HepG2 (cell line): ENCODE results near the gene COG1. TPM values are rescaled to one million over a fixed set of nuclear protein-coding genes. Genes with fewer than 3 reads are reported as not detected.
A peak's percentile ranks its signal among the peaks of the same experiment; 100 is the strongest.

Experiments
- ADNP ChIP-seq: sonication (generic); formaldehyde crosslinking; IDR thresholded peaks from 2 replicates; pipeline ENCODE4 v1.4.0; 2020; ENCODE audit warnings: missing genetic modification reagents
- ARID2 ChIP-seq: sonication (generic); formaldehyde crosslinking; IDR thresholded peaks from 2 replicates; pipeline ENCODE4 v1.8.1; 2022; ENCODE audit warnings: mild to moderate bottlenecking, missing genetic modification reagents, borderline replicate concordance
- ATM ChIP-seq: fragments of 450-650 bp; IDR thresholded peaks from 2 replicates; pipeline ENCODE4 v1.7.1; 2017; ENCODE audit warnings: mild to moderate bottlenecking, borderline replicate concordance
- CCDC6 ChIP-seq: sonication (generic); formaldehyde crosslinking; IDR thresholded peaks from 2 replicates; pipeline ENCODE4 v1.8.1; 2022; ENCODE audit warnings: mild to moderate bottlenecking, missing genetic modification reagents, moderate library complexity
- CHCHD3 ChIP-seq: sonication (generic); formaldehyde crosslinking; IDR thresholded peaks from 2 replicates; pipeline ENCODE4 v1.8.0; 2022; ENCODE audit warnings: mild to moderate bottlenecking, missing genetic modification reagents, moderate library complexity
- GRHL1 ChIP-seq: sonication (generic); formaldehyde crosslinking; conservative IDR thresholded peaks from 2 replicates; pipeline ENCODE4 v1.8.0; 2022; ENCODE audit warnings: missing genetic modification reagents
- HMGXB4 ChIP-seq, 2 experiments: sonication (generic) in 1 of 2; formaldehyde crosslinking in 1 of 2; IDR thresholded peaks; 2 replicates each; pipeline versions ENCODE4 v1.4.0 to v1.6.1; 2018 to 2020; ENCODE audit warnings: missing genetic modification reagents in 2 of 2, borderline replicate concordance in 1 of 2, low read depth in 1 of 2, mild to moderate bottlenecking in 1 of 2, missing biosample characterization in 1 of 2
- MTF2 ChIP-seq: sonication (generic); formaldehyde crosslinking; IDR thresholded peaks from 2 replicates; pipeline ENCODE4 v1.5.0; 2020; ENCODE audit warnings: missing genetic modification reagents, borderline replicate concordance
- NFE2 ChIP-seq: sonication (generic); formaldehyde crosslinking; IDR thresholded peaks from 2 replicates; pipeline ENCODE4 v1.4.0; 2020; ENCODE audit warnings: missing genetic modification reagents
- RAD21 ChIP-seq: fragments of 450-650 bp; formaldehyde crosslinking; IDR thresholded peaks from 2 replicates; pipeline ENCODE4 v1.5.0; 2020; ENCODE audit warnings: mild to moderate bottlenecking
- RFXAP ChIP-seq: sonication (generic); formaldehyde crosslinking; IDR thresholded peaks from 2 replicates; pipeline ENCODE4 v1.4.0; 2020; ENCODE audit warnings: missing genetic modification reagents, borderline replicate concordance
- SMYD3 ChIP-seq: sonication (generic); formaldehyde crosslinking; IDR thresholded peaks from 2 replicates; pipeline ENCODE4 v1.8.1; 2023; ENCODE audit warnings: mild to moderate bottlenecking, missing genetic modification reagents
- TRIM22 ChIP-seq: fragments of 450-650 bp; IDR thresholded peaks from 2 replicates; pipeline ENCODE4 v1.6.1; 2017
- USF2 ChIP-seq, 2 experiments: sonication (generic) in 1 of 2; formaldehyde crosslinking in 1 of 2; IDR thresholded peaks; 2 replicates each; pipeline versions ENCODE4 v1.5.1 to v1.6.1; 2011 to 2020; ENCODE audit warnings: borderline replicate concordance in 1 of 2, low read depth in 1 of 2, low read length in 1 of 2, mild to moderate bottlenecking in 1 of 2, missing genetic modification reagents in 1 of 2, moderate library complexity in 1 of 2
- ZFAT ChIP-seq: sonication (generic); formaldehyde crosslinking; conservative IDR thresholded peaks from 2 replicates; pipeline ENCODE4 v1.8.1; 2023; ENCODE audit warnings: missing genetic modification reagents, inconsistent platforms
- ZFX ChIP-seq: sonication (generic); formaldehyde crosslinking; IDR thresholded peaks from 2 replicates; pipeline ENCODE4 v1.4.0; 2020; ENCODE audit warnings: mild to moderate bottlenecking, low read depth, missing genetic modification reagents, moderate library complexity
- ZMAT3 ChIP-seq: sonication (generic); formaldehyde crosslinking; conservative IDR thresholded peaks from 2 replicates; pipeline ENCODE4 v1.7.0; 2021; ENCODE audit warnings: missing genetic modification reagents
- ZNF670 ChIP-seq: sonication (generic); formaldehyde crosslinking; IDR thresholded peaks from 2 replicates; pipeline ENCODE4 v1.8.0; 2022; ENCODE audit warnings: mild to moderate bottlenecking, missing genetic modification reagents, borderline replicate concordance
- ZNF7 ChIP-seq: IDR thresholded peaks from 2 replicates; pipeline ENCODE4 v1.6.1; 2016; ENCODE audit warnings: missing biosample characterization, missing genetic modification reagents
- ZNF709 ChIP-seq: sonication (generic); formaldehyde crosslinking; IDR thresholded peaks from 2 replicates; pipeline ENCODE4 v1.5.0; 2020; ENCODE audit warnings: mild to moderate bottlenecking, missing genetic modification reagents
- ZSCAN22 ChIP-seq: sonication (generic); formaldehyde crosslinking; IDR thresholded peaks from 2 replicates; pipeline ENCODE4 v1.4.0; 2020; ENCODE audit warnings: mild to moderate bottlenecking, missing genetic modification reagents
- polyA plus RNA-seq, 8 experiments: library from polyadenylated mRNA; depleted of rRNA in 3 of 8; stranded (reverse) in 7 of 8; unstranded in 1 of 8; fragments of >200 nt; fragmentation: Illumina TruSeq in 4 of 8; extraction: Trizol in 4 of 8; gene quantifications; 2 replicates each; pipeline versions ENCODE4 v1.2.1 to v1.2.3, GENCODE V29; 2011 to 2016; ENCODE audit warnings: low read depth in 4 of 8, missing spikeins in 1 of 8, mixed read lengths in 1 of 8; ENCODE audit not compliant: insufficient read depth in 1 of 8
- total RNA-seq, 5 experiments: library from RNA; depleted of rRNA; stranded (reverse); fragments of >200 nt; fragmentation: Illumina TruSeq; extraction: Trizol; gene quantifications; 2 replicates each; pipeline ENCODE4 v1.2.3, GENCODE V29; 2016; ENCODE audit warnings: low read depth in 1 of 5

The COG1 gene
- total and polyA plus RNA-seq, 2 of the 13 experiments (the other 11 are each of a cell fraction or from before 2014, with no cell fraction given), result 36.6 to 39.7 TPM

- TF ChIP-seq ADNP (CRISPR knock-in tag), result no peak
- no peak for TF ChIP-seq ATM
- no peak for TF ChIP-seq CCDC6 (CRISPR knock-in tag)
- no peak; the same call in 1 of the 2 replicates for TF ChIP-seq ZFX (CRISPR knock-in tag)
- TF ChIP-seq ZNF670 (CRISPR knock-in tag), result no peak
- no peak for TF ChIP-seq ZSCAN22
- TF ChIP-seq ARID2 (CRISPR knock-in tag), result no peak
- no peak for TF ChIP-seq SMYD3 (CRISPR knock-in tag)
- TF ChIP-seq USF2 (IDR thresholded peaks at IDR 0.05; ENCODE audit: low read depth, low read length), result no peak
- no peak for TF ChIP-seq USF2 (CRISPR knock-in tag; IDR thresholded peaks at IDR 0.05; ENCODE audit: borderline replicate concordance)
- TF ChIP-seq ZNF709 (CRISPR knock-in tag), result no peak; the same call in 1 of the 2 replicates
- 0 out of 2 replicates have a peak, but pooled peaks have one; percentile 49 for TF ChIP-seq CHCHD3 (CRISPR knock-in tag)
- no peak for TF ChIP-seq GRHL1
- TF ChIP-seq ZMAT3 (CRISPR knock-in tag), result no peak
- no peak for TF ChIP-seq TRIM22
- TF ChIP-seq ZNF7, result no peak
- no peak for TF ChIP-seq RFXAP (CRISPR knock-in tag)
- TF ChIP-seq ZFAT (CRISPR knock-in tag), result no peak
- TF ChIP-seq RAD21, result no peak
- TF ChIP-seq HMGXB4 (CRISPR knock-in tag; IDR thresholded peaks at IDR 0.05; ENCODE audit: borderline replicate concordance in 1 of 2, low read depth in 1 of 2), result 0 out of 4 replicates have a peak, but pooled peaks of 1 of the 2 experiments have one; percentile 14
- TF ChIP-seq MTF2 (CRISPR knock-in tag), result no peak; the same call in 1 of the 2 replicates
- TF ChIP-seq NFE2, result no peak
Observed at GRCh38 chr17:73232587-73233373, 39.9 kb downstream of the COG1 start (continued).
